Skeletal muscle cell (primary cell): Measurements from ENCODE around the gene MOB3B.
A peak's percentile ranks its signal among the peaks of the same experiment; 100 is the strongest.

Source experiments
- DNase-seq: peaks from one replicate; pipeline ENCODE4 v3.0.0-alpha.2; 2010; ENCODE audit warnings: low read depth
- H3K4me3 ChIP-seq: 2 replicates; pipeline ENCODE4 v1.5.1; 2011; ENCODE audit warnings: low read depth, mild to moderate bottlenecking, control low read depth, low read length, moderate library complexity

The MOB3B gene

GRCh38 chr9:27276193-27277030 is 253.2 kb downstream of the MOB3B start:
- DNase-seq: peak; percentile 8
- H3K4me3 ChIP-seq: no peak overlapping the region
